Testis (tissue), 2 donors: ENCODE results near the gene ZNF80.

Source experiments
- CTCF ChIP-seq, 3 experiments: fragments of 450-650 bp in 2 of 3; fragments of 200-600 bp in 1 of 3; sonication (generic) in 1 of 3; IDR thresholded peaks; one replicate each; pipeline ENCODE4 v1.5.1; 2016 to 2019; ENCODE audit warnings: antibody characterized with exemption in 3 of 3, mild to moderate bottlenecking in 2 of 3, moderate library complexity in 1 of 3
- POLR2A ChIP-seq: fragments of 450-650 bp; IDR thresholded peaks from one replicate; pipeline ENCODE4 v1.6.1; 2017; ENCODE audit warnings: antibody characterized with exemption, mild to moderate bottlenecking, moderate library complexity

- TF ChIP-seq CTCF (IDR thresholded peaks at IDR 0.05) (no peak), POLR2A (no peak)
Observed at GRCh38 chr3:114234745-114235144, 2.6 kb downstream of the ZNF80 start.
